ENCODE data around the gene HERC5. TPM values are rescaled to one million over a fixed set of nuclear protein-coding genes. Genes with fewer than 3 reads are reported as not detected.
"Not testable (repeated sequence)": the region's sequence is repeated elsewhere in the genome, so short reads cannot be mapped to it uniquely, and the experiment has no call there.

HERC5 gene
- total RNA-seq, 1 donor from 2014 or later = 1.6 TPM

DNA sequence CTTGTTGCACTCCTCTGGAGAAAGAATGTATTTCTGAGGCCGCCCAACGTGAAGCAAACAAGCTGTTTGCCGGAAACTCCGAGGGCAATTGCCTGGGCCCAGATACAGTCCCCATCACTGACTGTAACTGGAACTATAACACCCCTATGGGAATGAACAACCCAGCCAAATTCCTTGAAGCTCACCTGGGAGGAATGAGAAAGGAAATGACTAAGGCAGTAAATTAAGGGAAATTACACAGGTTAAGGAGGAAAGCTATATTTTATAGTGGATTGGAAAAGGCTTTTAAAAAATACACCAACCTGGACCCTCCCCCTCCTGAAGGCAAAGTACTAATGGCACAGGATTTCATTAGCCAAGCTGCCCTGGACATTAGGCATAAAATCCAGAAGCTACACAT, 11.7 kb upstream of the HERC5 start:
- no peak for ATAC-seq
- intact Hi-C loops (cut with DNase I) = no loop called here

DNA sequence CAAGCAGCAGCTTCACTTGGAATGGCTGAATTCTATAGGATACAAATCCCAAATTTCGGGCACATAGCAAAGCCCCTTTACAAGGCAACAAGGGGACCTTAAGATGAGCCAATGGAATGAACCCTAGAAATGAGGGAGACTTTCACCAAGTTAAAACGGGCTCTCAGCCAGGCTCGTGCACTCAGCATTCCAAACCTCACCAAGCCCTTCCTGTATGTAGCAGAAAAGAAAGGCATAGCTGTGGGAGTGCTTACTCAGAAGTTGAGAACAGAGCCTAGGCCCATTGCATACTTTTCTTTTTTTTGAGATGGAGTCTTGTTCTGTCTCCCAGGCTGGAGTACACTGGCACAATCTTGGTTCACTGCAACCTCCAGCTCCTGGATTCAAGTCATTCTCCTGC, 10.8 kb upstream of the HERC5 start:
- intact Hi-C loops (cut with DNase I) = no loop called here
- DNase-seq (ENCODE audit: missing footprints) = no peak
- ATAC-seq = no peak

More for the DNA sequence above, 11.7 kb upstream of the HERC5 start:
- no peak for DNase-seq (ENCODE audit: missing footprints)

DNA sequence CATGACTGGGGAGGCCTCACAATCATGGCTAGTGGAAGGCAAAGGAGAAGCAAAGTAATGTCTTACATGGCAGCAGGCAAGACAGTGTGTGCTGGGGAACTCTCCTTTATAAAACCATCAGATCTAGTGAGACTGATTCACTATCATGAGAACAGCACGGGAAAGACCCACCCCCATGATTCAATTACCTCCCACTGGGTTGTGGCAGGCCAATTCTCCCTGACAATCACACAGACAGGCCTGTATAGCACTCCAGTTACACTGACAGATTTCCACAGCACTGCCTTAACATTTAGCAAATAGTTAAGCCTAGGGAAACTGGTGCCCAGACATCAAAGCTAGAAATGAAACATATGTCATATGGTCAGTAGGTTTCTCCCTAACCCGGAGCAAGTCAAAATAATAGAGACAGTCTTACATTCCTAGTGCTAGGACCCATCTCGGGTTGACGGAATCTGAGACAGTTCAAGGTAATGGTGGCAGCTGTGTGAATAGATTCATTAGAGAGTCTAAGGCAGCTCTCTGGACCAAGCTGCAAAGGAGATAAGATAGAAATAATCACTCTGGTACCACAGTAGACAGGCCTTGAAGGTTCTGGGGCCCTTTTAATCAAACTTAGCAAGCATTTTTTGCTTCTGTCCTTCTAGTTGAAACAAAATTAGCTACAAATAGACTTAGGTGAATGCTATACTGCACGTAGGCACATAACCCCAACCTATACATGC, 9.4 kb upstream of the HERC5 start:
- ATAC-seq = no peak
- intact Hi-C loops (cut with DNase I) = no loop called here
- no peak for DNase-seq (ENCODE audit: missing footprints)

DNA sequence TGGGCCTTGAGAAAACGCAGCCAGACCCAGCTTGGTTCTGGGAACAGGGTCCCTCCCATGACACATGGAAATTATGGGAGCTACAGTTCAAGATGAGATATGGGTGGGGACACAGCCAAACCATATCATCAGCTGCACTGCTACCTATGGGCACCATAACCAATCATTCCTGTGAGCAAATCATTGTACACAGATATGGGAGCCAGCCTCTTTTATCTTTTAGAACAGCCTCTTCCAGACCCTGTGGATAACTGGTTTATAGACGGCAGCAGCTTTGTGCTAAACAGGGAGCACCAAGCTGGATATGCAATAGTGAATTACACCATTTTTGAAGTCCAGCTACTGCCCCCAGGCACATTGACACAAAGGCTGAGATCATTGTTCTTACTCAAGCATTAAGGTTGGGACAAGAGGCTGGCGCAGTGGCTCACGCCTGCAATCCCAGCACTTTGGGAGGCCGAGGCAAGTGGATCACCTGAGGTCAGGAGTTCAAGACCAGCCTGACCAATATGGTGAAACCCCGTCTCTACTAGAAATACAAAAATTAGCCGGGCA, 8.6 kb upstream of the HERC5 start:
- DNase-seq (ENCODE audit: missing footprints); ATAC-seq; intact Hi-C loops (cut with DNase I): not testable (repeated sequence)

DNA sequence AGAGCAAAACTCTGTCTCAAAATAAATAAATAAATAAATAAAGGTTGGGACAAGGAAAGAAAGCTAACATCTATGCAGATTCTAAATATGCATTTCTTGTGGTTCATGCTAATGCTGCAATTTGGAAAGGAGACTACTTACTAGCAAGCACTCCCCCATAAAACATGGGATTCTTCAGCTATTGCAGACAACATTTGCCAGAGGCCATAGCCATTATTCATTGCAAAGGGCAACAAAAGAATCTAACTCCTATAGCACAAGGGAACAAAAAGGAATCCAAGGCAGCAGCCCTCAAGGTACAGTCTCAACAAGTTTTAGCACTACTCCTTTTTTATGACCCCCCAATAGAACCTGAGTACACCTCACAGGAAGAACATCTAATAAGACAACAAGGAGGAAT, 8.0 kb upstream of the HERC5 start:
- intact Hi-C loops (cut with DNase I) = no loop called here
- DNase-seq (ENCODE audit: missing footprints) (no peak), ATAC-seq (no peak)

DNA sequence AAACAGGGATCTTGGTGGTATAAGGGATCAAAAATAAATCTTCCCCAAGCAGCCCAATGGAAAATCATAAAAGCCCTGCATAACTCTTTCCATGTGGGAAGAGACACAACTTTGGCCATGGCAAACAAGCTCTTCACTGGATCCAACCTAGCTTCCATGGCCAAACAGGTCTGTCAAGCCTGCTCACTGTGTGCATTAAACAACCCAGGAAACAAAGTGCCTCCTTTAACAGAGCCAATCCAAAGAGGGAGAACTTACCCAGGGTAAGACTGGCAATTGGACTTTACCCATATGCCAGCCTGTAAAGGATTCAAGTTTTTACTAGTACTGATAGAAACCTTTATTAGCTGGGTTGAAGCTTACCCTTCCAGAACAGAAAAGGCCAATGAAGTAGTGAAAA, 7.6 kb upstream of the HERC5 start:
- no peak for DNase-seq (ENCODE audit: missing footprints)
- intact Hi-C loops (cut with DNase I) = no loop called here
- ATAC-seq = no peak

DNA sequence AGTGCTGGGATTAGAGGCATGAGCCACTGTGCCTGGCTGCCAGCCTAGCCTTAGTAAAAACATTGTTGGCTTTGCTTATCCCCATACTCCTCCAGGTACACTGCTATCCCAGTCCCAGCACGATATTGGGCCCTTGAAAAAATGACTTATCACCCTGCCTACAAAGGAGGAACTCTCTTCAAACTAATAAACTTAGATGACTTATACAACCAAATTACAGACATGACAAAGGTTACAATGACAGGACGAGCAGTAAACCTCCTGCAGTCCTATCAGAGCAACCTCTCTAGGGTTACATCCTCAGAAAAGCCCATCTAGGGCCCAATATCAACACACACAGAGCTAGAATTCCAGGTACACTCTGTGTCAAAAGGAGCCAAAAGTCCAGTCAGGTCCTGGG, 5.7 kb upstream of the HERC5 start:
- intact Hi-C loops (cut with DNase I) = no loop called here
- no peak for DNase-seq (ENCODE audit: missing footprints)
- ATAC-seq = no peak

DNA sequence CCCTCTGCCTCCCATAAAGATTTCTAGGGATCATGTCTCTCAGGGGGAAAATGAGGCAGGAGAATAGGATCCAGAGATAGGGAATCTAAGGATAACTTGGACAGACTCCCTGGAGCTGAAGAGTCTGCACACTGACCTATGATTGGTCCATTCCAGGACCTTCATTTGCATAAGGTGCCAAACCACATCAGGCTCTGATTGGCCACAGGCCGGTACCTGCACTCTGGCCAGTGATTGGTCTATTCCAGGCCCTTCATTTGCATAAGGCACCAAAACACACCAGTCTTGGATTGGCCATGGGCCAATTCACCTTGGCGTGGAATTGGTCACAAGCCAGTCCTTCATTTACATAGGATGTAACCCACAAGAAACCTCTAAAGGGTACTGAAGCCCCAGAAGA, 4.0 kb upstream of the HERC5 start:
- intact Hi-C loops (cut with DNase I) = no loop called here
- ATAC-seq = no peak

DNA sequence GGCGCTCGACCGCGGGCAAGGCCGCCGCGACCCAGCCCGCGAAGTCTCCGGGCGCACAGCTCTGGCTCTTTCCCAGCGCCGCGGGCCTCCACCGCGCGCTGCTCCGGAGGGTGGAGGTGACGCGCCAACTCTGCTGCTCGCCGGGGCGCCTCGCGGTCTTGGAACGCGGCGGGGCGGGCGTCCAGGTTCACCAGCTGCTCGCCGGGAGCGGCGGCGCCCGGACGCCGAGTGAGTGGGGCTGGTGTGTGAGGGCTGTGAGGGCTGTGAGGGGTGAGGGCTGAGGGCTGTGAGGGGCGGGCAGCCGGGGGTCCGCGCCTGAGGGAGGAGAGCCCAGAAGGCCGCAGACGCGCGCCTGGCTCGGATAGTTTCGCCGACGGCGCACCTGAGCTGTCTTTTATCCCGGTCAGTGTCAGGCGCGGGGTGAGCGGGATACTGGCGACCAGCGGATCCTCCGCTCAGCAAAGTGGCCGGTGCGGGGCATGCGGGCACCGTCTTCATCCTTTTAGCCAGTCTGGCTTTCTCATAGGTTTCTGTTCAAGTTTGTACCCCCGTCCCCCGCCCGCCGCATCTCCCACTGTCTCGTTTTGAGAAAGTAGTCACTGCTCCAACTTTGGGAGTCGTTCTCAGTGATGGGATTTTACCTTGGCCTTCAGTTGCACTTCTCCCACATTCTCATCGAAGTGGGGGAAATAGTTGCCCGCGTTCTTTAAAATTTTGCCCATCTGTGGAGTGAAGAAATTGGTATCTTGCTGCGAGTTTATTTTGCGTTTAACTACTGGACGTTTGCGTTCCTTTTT, 586 bp downstream of the HERC5 start:
- intact Hi-C loops (cut with DNase I) = loop anchor here (2.0 kb wide), 3 partner anchors 65 to 173 kb away; partner anchors contain the start of genes HERC6, PPM1K and PYURF
- DNase-seq (ENCODE audit: missing footprints) = peak; percentile 79
- peak; percentile 70 for ATAC-seq

More for the DNA sequence above, 4.0 kb upstream of the HERC5 start:
- DNase-seq (ENCODE audit: missing footprints) = no peak

DNA sequence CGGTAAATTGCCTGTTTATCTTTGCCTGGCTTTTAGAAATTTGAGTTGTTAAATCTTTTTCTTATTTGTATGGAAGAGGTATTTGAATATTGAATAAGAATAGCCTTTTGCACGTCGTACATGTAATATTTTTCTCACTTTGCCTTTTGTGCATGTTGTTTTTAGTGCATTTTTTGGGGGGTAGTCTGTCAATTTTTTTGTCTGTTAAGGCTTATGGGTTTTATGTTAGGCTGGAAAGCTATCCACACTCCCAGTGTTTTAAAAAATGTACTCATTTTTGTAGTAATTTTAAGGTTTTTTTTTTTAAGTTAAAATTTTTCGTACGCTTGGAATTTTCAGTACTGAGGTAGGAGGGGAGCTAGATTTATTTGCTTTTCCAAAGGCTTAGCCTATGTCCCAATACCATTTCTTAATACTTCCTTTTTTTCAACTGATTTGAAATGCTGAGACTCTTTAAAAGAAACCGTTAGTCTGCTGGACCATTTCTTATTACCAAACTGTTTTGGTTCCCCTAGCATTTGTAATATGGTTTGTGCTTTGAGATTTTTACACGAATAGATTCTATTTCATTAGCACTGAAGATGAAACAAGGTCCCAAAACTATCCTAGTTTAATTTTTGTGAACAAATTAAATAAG, 1.3 kb downstream of the HERC5 start:
- intact Hi-C loops (cut with DNase I) = no loop called here
- DNase-seq (ENCODE audit: missing footprints) = no peak
- no peak for ATAC-seq

DNA sequence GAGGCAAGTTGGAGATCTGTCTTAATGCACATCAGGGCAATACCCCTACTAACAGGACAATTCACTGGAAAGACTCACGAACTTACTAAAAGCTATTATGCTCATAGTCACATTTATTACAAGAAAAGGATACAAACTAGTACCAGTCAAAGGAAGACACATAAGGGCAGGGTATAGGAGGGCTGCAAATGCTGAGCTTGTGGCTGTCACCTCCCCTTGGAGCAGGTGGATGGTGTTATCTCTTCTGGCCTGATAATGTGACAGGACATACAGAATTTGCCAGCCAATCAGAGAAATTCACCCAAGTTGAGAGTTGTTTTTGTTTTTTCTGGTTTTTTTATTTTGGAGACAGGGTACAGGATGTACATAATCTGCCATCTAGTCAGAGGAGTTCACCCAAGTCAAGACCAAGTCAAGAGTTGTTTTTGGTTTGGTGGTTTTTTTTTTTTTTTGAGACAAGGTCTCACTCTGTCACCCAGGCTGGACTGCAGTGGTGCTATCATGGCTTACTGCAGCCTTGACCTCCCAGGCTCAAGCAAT, 8.8 kb downstream of the HERC5 start:
- DNase-seq (ENCODE audit: missing footprints) = no peak
- intact Hi-C loops (cut with DNase I) = no loop called here
- no peak for ATAC-seq

DNA sequence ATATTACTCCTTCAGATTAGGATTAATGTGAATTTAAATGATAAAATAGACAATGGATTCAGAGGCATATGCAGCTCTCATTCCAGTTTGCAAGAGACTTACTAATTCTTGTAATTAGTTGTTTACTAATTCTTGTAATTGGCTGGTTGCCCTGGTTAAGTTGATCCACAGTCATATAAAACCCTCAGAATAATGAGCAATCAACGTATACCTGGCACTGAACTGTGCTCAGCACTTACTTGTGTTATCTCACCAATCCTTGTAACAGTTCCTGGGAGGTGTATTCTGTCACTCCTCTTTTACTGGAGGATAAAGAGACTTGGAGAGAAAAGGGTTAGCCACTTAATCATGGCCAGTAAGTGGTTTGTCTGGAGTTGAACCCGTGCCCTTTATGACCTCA, 10.5 kb downstream of the HERC5 start:
- no peak for ATAC-seq
- intact Hi-C loops (cut with DNase I) = no loop called here

DNA sequence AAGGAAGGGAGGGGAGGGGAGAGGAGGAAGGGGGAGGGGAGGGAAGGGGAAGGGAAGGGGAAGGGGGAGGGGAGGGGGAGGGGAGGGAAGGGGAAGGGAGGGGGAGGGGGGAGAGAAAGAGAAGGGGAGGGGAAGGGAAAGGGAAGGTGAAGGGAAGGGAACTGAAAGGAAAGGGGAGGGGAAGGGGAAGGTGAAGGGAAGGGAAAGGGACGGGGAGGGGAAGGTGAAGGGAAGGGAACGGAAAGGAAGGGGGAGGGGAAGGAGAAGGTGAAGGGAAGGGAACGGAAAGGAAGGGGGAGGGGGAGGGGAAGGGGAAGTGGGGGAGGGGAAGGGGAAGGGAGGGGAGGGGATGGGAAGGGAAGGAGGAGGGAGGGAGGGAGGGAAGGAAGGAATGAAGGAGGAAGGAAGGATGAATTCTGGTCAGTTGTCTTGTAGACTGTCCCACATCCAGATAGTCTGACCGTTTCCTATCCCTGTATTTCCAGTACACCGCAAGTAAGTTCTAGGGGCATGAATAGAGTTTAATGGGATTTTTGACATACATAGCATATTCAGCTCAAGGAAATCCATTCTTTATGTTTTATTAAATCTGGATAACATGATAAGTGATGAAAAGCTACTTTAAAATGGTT, 20.4 kb downstream of the HERC5 start:
- ATAC-seq (no peak), DNase-seq (ENCODE audit: missing footprints) (no peak)
- intact Hi-C loops (cut with DNase I) = no loop called here

More for the DNA sequence above, 10.5 kb downstream of the HERC5 start:
- no peak for DNase-seq (ENCODE audit: missing footprints)

DNA sequence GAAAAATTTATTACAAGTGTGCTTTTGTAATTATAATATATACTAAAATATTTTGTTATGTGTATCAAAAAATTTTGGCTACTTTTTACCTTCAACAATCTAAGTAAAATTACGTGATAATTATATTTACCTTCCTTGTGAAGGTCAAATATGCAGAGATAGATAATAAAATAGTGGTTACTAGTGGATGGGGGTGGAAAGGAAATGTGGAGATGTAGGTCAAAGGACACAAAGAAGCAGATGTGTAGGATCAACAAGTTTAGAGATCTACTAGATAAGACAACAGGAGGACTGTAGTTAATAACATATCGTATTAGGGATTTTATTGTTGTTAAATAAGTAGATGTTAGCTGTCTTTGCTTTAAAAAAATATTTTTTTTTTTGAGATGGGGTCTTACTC, 21.3 kb downstream of the HERC5 start:
- ATAC-seq (no peak), DNase-seq (ENCODE audit: missing footprints) (no peak)
- intact Hi-C loops (cut with DNase I) = no loop called here

DNA sequence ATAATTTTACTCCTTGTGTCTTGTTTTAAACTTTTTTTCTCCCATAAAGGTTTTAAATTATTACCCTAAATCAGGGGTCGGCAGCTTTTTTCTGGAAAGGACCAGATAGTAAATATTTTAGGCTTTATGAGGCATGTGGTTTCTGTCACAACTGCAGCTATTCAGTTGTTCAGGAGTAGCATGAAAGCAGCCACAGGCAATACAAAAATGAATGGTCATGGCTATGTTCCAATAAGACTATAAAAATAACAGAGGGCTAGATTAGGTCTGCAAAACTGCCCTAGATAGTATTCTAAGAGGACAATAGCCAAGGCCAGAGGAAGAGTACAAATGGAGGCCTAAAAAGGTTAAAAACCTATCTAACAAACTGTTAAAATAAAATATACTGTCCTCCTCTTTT, 24.6 kb downstream of the HERC5 start:
- intact Hi-C loops (cut with DNase I) = no loop called here
- DNase-seq (ENCODE audit: missing footprints) (no peak), ATAC-seq (no peak)

DNA sequence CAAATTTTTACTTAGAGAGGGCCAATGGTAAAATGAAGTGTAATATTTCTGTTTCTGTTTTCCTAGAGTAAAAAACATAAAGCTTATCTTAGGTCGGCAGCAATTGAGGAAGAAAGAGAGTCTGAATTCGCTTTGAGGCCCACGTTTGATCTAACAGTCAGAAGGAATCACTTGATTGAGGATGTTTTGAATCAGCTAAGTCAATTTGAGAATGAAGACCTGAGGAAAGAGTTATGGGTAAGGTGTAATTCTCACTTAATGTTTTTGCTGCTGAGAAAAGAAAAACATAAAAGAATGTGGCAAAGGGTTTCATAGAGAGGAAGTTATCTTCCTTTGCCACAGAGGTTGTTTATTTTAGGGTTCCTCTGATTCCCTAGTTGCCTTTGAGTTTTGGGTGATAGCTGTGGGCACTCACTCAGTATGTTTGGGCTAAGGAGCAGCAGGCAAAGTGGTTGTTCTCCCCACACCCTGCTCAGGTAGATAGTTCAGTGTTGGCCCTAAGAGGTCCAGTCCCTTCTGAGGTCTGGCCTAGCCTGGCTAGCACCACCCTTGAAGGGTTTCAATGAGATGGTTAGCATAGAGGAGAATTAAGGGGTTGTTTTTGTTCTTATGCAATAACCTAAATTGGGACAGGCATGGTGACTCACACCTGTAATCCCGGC, 32.3 kb downstream of the HERC5 start:
- ATAC-seq = no peak
- intact Hi-C loops (cut with DNase I) = no loop called here
- no peak for DNase-seq (ENCODE audit: missing footprints)

DNA sequence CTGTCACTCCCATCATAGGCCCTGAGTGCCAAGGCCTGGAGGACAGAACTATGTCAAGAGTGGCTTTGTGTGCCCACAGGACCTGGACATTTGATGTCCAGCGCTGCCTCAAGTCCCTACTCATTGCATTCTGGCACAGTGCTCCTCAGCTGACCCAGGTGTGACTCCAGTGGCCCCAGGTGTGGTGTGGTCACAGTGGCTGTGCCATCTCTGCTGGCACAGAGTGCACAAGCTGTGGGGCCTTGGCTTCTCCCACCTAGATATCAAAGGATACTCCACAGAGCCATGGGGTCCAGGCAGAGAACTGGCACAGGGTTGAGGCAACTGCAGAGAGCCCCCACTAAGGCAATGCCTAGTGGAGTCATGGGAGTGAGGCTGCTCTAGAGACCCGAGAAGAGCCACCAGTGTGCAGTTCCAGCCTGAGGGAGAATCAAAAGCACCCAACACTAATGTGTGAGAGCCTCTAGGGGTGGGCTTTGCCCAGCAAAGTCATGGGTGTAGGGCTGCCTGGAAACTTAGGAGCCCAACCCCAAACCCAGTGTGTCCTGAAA, 41.0 kb downstream of the HERC5 start:
- intact Hi-C loops (cut with DNase I) = no loop called here
- DNase-seq (ENCODE audit: missing footprints) (no peak), ATAC-seq (no peak)

DNA sequence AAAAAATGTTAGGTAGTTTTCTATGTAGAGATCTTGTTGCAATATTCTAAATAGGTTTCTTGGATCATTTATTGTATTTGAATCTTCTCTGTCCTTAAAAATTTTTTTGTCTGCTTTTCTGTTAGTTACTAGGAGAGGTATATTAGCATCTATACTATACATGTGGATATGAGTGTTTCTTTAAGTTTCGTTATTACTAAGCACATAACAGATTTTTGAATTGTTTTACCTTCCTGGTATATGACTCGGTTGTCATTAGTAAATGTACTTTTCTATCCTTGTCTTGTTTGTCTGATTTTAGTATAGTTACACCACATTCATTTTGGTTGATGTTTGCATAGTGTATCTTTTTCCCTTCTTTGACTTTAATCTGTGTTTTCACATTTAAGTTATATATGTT, 46.4 kb downstream of the HERC5 start:
- ATAC-seq = no peak
- DNase-seq (ENCODE audit: missing footprints) = no peak
- intact Hi-C loops (cut with DNase I) = no loop called here

Measured in Right ventricle myocardium inferior (tissue), 1 donor.